ENCODE results near the gene DNAH9. TPM values are rescaled to one million over a fixed set of nuclear protein-coding genes. Genes with fewer than 3 reads are reported as not detected.

The DNAH9 gene
- polyA plus RNA-seq, 1 donor from 2014 or later = 2.0 TPM

GRCh38 chr17:11805138-11805537 lies 206.9 kb downstream of the DNAH9 start:
- H3K27me3 ChIP-seq (ENCODE audit: insufficient read depth, low read depth, low read length) = no peaks in the 10 kb centered on the region
- no peak overlapping the region for H2AFZ ChIP-seq (ENCODE audit: low read depth, low read length)
- no peaks in the 10 kb centered on the region for H3F3A ChIP-seq (ENCODE audit: insufficient read depth, low read length, poor library complexity, severe bottlenecking)
- no peak overlapping the region for H3K4me2 ChIP-seq (ENCODE audit: low read length)
- H3K27ac ChIP-seq (ENCODE audit: low read length) = no peak overlapping the region
- no peak overlapping the region for H3K4me3 ChIP-seq (ENCODE audit: low read length)
- no peaks in the 10 kb centered on the region for H3K9me2 ChIP-seq (ENCODE audit: insufficient read depth, low read length)
- no peaks in the 10 kb centered on the region for H3K9me3 ChIP-seq (ENCODE audit: low read length)
- no peaks in the 10 kb centered on the region for H3K79me2 ChIP-seq (replicated peaks; ENCODE audit: insufficient read depth, low read length)
- TF ChIP-seq RAD21 (conservative IDR thresholded peaks at IDR 0.05) (no peak), EZH2 (IDR thresholded peaks at IDR 0.05; ENCODE audit: borderline replicate concordance, insufficient read depth, low read length, poor library complexity, severe bottlenecking) (no peak), TAF1 (IDR thresholded peaks at IDR 0.05; ENCODE audit: low read depth) (no peak), POLR2AphosphoS5 (IDR thresholded peaks at IDR 0.05) (no peak), MXI1 (conservative IDR thresholded peaks at IDR 0.05; ENCODE audit: poor library complexity, severe bottlenecking) (no peak), EP300 (conservative IDR thresholded peaks at IDR 0.05; ENCODE audit: poor library complexity, severe bottlenecking) (no peak), SMC3 (conservative IDR thresholded peaks at IDR 0.05; ENCODE audit: poor library complexity) (no peak), REST (IDR thresholded peaks at IDR 0.05; ENCODE audit: borderline replicate concordance) (no peak)
- TF ChIP-seq, protein P1, sequence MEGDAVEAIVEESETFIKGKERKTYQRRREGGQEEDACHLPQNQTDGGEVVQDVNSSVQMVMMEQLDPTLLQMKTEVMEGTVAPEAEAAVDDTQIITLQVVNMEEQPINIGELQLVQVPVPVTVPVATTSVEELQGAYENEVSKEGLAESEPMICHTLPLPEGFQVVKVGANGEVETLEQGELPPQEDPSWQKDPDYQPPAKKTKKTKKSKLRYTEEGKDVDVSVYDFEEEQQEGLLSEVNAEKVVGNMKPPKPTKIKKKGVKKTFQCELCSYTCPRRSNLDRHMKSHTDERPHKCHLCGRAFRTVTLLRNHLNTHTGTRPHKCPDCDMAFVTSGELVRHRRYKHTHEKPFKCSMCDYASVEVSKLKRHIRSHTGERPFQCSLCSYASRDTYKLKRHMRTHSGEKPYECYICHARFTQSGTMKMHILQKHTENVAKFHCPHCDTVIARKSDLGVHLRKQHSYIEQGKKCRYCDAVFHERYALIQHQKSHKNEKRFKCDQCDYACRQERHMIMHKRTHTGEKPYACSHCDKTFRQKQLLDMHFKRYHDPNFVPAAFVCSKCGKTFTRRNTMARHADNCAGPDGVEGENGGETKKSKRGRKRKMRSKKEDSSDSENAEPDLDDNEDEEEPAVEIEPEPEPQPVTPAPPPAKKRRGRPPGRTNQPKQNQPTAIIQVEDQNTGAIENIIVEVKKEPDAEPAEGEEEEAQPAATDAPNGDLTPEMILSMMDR (IDR thresholded peaks at IDR 0.05; ENCODE audit: poor library complexity, severe bottlenecking) = no peak
- no peaks in the 10 kb centered on the region for H4K20me1 ChIP-seq (ENCODE audit: insufficient read depth)
- H3K9ac ChIP-seq (ENCODE audit: low read length) = no peak overlapping the region
- no peaks in the 10 kb centered on the region for H3K36me3 ChIP-seq (ENCODE audit: insufficient read depth, low read length)

- Histone ChIP-seq H3K27me3 (ENCODE audit: insufficient read depth, low read depth, low read length) (no peaks in the 10 kb centered on the region), H3K4me2 (ENCODE audit: low read length) (no peak overlapping the region), H2AFZ (ENCODE audit: low read depth, low read length) (no peak overlapping the region)
These were observed 207.7 kb downstream of the DNAH9 start for GRCh38 chr17:11805952-11806351.

More at GRCh38 chr17:11805952-11806351, 207.7 kb downstream of the DNAH9 start:
- H3K27ac ChIP-seq (ENCODE audit: low read length) = no peak overlapping the region
- no peaks in the 10 kb centered on the region for H4K20me1 ChIP-seq (ENCODE audit: insufficient read depth)
- no peaks in the 10 kb centered on the region for H3F3A ChIP-seq (ENCODE audit: insufficient read depth, low read length, poor library complexity, severe bottlenecking)
- no peaks in the 10 kb centered on the region for H3K36me3 ChIP-seq (ENCODE audit: insufficient read depth, low read length)
- no peaks in the 10 kb centered on the region for H3K9me2 ChIP-seq (ENCODE audit: insufficient read depth, low read length)
- no peak overlapping the region for H3K9ac ChIP-seq (ENCODE audit: low read length)
- H3K79me2 ChIP-seq (replicated peaks; ENCODE audit: insufficient read depth, low read length) = no peaks in the 10 kb centered on the region
- no peaks in the 10 kb centered on the region for H3K9me3 ChIP-seq (ENCODE audit: low read length)
- TF ChIP-seq POLR2AphosphoS5 (IDR thresholded peaks at IDR 0.05) = no peak
- TF ChIP-seq MXI1 (conservative IDR thresholded peaks at IDR 0.05; ENCODE audit: poor library complexity, severe bottlenecking) = no peak
- TF ChIP-seq RAD21 (conservative IDR thresholded peaks at IDR 0.05) = no peak
- no peak for TF ChIP-seq EZH2 (IDR thresholded peaks at IDR 0.05; ENCODE audit: borderline replicate concordance, insufficient read depth, low read length, poor library complexity, severe bottlenecking)
- no peak for TF ChIP-seq TAF1 (IDR thresholded peaks at IDR 0.05; ENCODE audit: low read depth)
- TF ChIP-seq REST (IDR thresholded peaks at IDR 0.05; ENCODE audit: borderline replicate concordance) = no peak
- TF ChIP-seq, protein P1 (IDR thresholded peaks at IDR 0.05; ENCODE audit: poor library complexity, severe bottlenecking) = no peak
- no peak for TF ChIP-seq EP300 (conservative IDR thresholded peaks at IDR 0.05; ENCODE audit: poor library complexity, severe bottlenecking)
- no peak for TF ChIP-seq SMC3 (conservative IDR thresholded peaks at IDR 0.05; ENCODE audit: poor library complexity)
- H3K4me3 ChIP-seq (ENCODE audit: low read length) = no peak overlapping the region

Measured in neural cell (in vitro differentiated cells).